Esophagus muscularis mucosa (tissue), 3 donors: Measurements from ENCODE around the gene R3HDM4.

Source experiments
- POLR2A ChIP-seq: fragments of 450-650 bp; IDR thresholded peaks from one replicate; pipeline ENCODE4 v1.6.1; 2017; ENCODE audit warnings: antibody characterized with exemption, moderate library complexity, mild to moderate bottlenecking, low read depth
- POLR2AphosphoS5 ChIP-seq, 2 donors: sonication (generic); formaldehyde crosslinking; IDR thresholded peaks; one replicate each; pipeline ENCODE4 v1.6.1; 2017; ENCODE audit warnings: antibody characterized with exemption in 2 of 2
- TF ChIP-seq, protein P1 (sequence below), 3 experiments: fragments of 200-600 bp in 2 of 3; fragments of 450-650 bp in 1 of 3; sonication (generic) in 2 of 3; IDR thresholded peaks; one replicate each; pipeline ENCODE4 v1.5.1; 2017 to 2019; ENCODE audit warnings: antibody characterized with exemption in 3 of 3, mild to moderate bottlenecking in 2 of 3, moderate library complexity in 1 of 3

DNA sequence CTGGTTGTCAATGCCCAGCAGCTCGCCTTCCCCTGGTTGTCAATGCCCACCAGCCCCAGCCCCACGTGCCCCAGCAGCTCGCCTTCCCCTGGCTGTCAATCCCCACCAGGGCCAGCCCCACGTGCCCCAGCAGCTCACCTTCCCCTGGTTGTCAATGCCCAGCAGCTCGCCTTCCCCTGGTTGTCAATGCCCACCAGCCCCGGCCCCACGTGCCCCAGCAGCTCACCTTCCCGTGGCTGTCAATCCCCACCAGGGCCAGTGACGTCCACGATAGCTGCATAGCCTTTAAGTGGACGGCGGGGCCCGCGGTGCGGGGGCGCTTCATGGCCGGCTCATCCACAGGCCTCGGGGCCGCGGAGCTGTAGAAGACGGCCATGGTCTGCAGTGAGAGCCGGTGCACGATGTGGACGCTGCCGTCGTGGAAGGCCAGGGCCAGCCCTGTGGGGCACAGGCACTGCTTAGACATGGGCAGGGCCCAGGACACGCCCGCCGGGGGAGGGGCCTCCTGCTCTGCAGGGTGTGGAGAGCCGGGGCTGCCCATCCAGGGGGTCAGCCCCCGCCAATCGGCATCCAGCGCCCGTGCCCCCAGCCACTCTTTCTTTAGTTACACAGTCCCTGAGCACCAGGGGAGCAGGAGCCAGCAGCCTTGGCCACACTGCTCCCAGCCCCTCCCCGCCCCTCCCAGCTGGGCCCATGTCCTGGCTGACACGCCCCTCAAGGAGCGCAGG, 33.1 kb downstream of the R3HDM4 start:
- TF ChIP-seq, protein P1, sequence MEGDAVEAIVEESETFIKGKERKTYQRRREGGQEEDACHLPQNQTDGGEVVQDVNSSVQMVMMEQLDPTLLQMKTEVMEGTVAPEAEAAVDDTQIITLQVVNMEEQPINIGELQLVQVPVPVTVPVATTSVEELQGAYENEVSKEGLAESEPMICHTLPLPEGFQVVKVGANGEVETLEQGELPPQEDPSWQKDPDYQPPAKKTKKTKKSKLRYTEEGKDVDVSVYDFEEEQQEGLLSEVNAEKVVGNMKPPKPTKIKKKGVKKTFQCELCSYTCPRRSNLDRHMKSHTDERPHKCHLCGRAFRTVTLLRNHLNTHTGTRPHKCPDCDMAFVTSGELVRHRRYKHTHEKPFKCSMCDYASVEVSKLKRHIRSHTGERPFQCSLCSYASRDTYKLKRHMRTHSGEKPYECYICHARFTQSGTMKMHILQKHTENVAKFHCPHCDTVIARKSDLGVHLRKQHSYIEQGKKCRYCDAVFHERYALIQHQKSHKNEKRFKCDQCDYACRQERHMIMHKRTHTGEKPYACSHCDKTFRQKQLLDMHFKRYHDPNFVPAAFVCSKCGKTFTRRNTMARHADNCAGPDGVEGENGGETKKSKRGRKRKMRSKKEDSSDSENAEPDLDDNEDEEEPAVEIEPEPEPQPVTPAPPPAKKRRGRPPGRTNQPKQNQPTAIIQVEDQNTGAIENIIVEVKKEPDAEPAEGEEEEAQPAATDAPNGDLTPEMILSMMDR (IDR thresholded peaks at IDR 0.05) = no peak
- TF ChIP-seq POLR2AphosphoS5 (IDR thresholded peaks at IDR 0.05) (no peak), POLR2A (no peak)
